OCI-LY1 (cell line): Measurements from ENCODE around the gene P4HB.

Source experiments
- EZH2 ChIP-seq: fragments of 200-600 bp; sonication (generic), shearing (Covaris generic); IDR thresholded peaks from 2 replicates; pipeline ENCODE4 v1.8.0; 2017; ENCODE audit warnings: borderline replicate concordance, mixed run types, mild to moderate bottlenecking, antibody characterized with exemption, low read length, moderate library complexity, mixed read lengths
- TF ChIP-seq, protein P1 (sequence below): fragments of 200-600 bp; sonication (generic), shearing (Covaris generic); IDR thresholded peaks from 2 replicates; pipeline ENCODE4 v1.5.1; 2017; ENCODE audit warnings: mild to moderate bottlenecking, antibody characterized with exemption, low read length, moderate library complexity, mixed read lengths

DNA sequence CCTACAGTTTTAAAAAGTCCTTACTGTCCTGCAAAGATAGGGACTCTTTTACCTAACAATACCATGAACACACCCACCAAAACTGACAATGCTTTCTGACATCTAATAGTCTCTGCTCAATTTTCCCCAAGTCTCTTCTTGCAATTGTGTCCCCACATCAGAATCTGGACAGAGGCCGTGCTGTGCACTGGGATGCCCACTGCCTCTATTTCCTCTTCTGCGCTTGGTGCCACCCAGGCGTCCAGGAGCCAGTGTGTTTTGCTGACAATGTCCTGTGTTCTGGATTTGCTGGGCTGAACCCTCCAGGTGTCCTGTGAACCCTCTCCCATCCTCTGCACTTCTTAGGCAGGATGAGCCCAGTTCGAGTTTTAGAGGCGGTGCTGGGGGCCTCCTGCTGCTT lies 17.2 kb upstream of the P4HB start:
- TF ChIP-seq, protein P1, sequence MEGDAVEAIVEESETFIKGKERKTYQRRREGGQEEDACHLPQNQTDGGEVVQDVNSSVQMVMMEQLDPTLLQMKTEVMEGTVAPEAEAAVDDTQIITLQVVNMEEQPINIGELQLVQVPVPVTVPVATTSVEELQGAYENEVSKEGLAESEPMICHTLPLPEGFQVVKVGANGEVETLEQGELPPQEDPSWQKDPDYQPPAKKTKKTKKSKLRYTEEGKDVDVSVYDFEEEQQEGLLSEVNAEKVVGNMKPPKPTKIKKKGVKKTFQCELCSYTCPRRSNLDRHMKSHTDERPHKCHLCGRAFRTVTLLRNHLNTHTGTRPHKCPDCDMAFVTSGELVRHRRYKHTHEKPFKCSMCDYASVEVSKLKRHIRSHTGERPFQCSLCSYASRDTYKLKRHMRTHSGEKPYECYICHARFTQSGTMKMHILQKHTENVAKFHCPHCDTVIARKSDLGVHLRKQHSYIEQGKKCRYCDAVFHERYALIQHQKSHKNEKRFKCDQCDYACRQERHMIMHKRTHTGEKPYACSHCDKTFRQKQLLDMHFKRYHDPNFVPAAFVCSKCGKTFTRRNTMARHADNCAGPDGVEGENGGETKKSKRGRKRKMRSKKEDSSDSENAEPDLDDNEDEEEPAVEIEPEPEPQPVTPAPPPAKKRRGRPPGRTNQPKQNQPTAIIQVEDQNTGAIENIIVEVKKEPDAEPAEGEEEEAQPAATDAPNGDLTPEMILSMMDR, result no peak
- no peak for TF ChIP-seq EZH2
